ENCODE measurements around the gene SLC4A5.
"Not testable (repeated sequence)": the region's sequence is repeated elsewhere in the genome, so short reads cannot be mapped to it uniquely, and the experiment has no call there.

SLC4A5 gene

GRCh38 chr2:74223941-74224770 lies 119.1 kb downstream of the SLC4A5 start:
- no peak for DNase-seq (ENCODE audit: low read depth)
- H3K4me3 ChIP-seq (ENCODE audit: low read depth, low read length), result no peak overlapping the region
- TF ChIP-seq, protein P1, sequence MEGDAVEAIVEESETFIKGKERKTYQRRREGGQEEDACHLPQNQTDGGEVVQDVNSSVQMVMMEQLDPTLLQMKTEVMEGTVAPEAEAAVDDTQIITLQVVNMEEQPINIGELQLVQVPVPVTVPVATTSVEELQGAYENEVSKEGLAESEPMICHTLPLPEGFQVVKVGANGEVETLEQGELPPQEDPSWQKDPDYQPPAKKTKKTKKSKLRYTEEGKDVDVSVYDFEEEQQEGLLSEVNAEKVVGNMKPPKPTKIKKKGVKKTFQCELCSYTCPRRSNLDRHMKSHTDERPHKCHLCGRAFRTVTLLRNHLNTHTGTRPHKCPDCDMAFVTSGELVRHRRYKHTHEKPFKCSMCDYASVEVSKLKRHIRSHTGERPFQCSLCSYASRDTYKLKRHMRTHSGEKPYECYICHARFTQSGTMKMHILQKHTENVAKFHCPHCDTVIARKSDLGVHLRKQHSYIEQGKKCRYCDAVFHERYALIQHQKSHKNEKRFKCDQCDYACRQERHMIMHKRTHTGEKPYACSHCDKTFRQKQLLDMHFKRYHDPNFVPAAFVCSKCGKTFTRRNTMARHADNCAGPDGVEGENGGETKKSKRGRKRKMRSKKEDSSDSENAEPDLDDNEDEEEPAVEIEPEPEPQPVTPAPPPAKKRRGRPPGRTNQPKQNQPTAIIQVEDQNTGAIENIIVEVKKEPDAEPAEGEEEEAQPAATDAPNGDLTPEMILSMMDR (IDR thresholded peaks at IDR 0.05; ENCODE audit: low read depth, low read length, missing control alignments), result no peak
- in situ Hi-C loops (cut with HindIII; ENCODE audit: low sequenced_read_pairs), result no loop called here

DNA sequence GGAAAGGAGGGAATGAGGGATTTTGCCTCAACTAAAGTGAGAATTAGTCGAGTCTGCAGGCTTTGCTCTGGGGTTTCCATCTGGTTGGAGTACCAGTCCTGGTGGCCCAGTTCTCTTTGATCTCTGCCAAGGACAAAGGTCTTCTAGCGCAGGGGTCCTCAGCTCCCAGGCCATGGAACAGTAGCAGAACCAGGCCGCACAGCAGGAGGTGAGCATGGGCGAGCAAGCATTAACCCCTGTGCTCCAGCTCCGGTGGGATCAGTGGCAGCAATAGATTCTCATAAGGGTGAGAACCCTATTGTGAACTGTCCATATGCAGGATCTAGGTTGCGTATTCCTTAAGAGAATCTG lies 120.9 kb downstream of the SLC4A5 start:
- no peak for DNase-seq (ENCODE audit: low read depth)
- in situ Hi-C loops (cut with HindIII; ENCODE audit: low sequenced_read_pairs), result no loop called here
- TF ChIP-seq, protein P1 (IDR thresholded peaks at IDR 0.05; ENCODE audit: low read depth, low read length, missing control alignments), result no peak
- no peak overlapping the region for H3K4me3 ChIP-seq (ENCODE audit: low read depth, low read length)

DNA sequence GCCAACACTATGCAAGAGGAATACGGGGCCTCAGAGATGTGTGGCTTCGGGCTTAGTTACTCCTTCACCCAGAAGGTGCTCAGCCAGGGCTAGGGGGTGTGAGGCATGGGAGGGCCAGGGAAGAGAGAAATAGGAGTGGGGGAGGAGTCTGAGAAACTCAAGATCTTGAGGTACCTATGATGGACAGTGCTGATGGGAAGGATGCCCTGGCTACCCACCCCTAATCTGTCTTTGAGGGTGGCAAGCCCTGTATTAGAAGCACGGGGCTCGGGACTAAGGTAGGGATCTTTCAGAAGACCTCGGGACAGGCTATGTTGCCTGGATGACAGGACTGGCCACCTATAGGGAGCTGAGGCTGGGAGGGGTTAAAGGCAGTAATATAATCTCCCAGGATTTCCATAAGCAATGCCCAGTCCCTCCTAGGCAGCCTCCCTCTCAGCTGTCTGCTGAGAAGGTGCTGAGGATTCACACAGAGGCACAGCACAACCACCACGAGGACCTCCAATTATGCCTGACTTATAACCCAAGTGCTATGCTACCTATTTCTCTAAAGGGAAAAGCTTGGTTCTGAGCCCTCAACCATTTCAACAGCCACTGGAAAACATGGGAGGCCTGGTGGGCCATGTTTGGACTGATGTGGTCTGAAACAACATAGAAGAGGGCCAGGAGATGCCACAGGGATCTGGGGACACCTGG lies 121.5 kb downstream of the SLC4A5 start:
- no peak for DNase-seq (ENCODE audit: low read depth)
- in situ Hi-C loops (cut with HindIII; ENCODE audit: low sequenced_read_pairs), result no loop called here
- H3K4me3 ChIP-seq (ENCODE audit: low read depth, low read length), result no peak overlapping the region
- TF ChIP-seq, protein P1 (IDR thresholded peaks at IDR 0.05; ENCODE audit: low read depth, low read length, missing control alignments), result no peak

DNA sequence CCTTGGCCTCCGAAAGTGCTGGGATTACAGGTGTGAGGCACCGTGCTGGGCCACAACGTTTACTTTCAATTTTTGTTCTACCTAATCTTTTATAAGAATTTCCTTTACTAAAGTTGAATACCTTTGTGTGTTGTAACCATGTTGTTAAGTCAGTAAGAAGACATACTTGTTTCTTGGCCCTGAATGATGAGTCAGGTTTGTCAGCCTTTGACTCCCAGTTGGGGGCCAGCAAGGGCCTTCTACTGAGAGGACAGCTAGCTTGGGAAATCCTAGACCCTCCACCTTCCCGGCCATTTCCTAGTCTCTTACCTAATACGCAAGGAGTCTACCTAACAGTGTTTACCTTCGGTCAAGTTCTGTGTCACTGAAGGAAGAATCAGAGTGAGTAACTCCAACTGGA lies 122.1 kb downstream of the SLC4A5 start:
- no peak overlapping the region for H3K4me3 ChIP-seq (ENCODE audit: low read depth, low read length)
- in situ Hi-C loops (cut with HindIII; ENCODE audit: low sequenced_read_pairs), result no loop called here
- no peak for DNase-seq (ENCODE audit: low read depth)
- TF ChIP-seq, protein P1 (IDR thresholded peaks at IDR 0.05; ENCODE audit: low read depth, low read length, missing control alignments), result no peak

DNA sequence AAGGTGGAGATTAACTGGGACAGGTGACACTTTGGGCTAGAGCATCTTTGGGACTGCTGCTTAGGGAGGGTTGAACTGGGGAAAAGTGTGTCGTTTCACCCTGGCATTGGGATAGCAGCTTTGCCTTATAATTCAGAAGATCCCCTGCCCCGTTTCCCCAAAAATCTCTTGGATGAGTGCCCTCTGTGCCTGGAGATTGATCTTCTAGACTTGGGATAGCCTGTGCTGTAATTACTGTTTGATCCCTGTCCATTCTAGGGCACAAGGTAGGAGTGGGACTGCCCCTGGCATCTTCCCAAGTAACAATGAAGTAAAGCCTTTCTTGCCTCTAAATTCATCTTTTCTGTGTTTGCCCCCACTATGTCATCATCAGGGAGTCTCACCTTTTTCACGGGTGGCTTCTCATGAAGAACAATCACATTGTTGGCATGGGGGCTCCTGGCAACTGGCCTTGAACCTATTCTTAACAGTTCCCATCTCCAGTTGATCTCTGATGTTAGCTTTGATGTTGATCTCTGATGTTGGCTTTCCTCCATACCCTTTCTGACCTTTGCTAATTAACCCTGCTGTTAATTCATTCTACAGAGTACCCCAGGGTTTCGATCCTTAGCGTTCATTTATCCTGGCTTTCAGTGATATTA lies 123.2 kb downstream of the SLC4A5 start:
- H3K4me3 ChIP-seq (ENCODE audit: low read depth, low read length), result no peak overlapping the region
- no peak for DNase-seq (ENCODE audit: low read depth)
- TF ChIP-seq, protein P1 (IDR thresholded peaks at IDR 0.05; ENCODE audit: low read depth, low read length, missing control alignments), result no peak
- in situ Hi-C loops (cut with HindIII; ENCODE audit: low sequenced_read_pairs), result no loop called here

GRCh38 chr2:74216642-74217041 lies 126.6 kb downstream of the SLC4A5 start:
- DNase-seq (ENCODE audit: low read depth), result no peak
- in situ Hi-C loops (cut with HindIII; ENCODE audit: low sequenced_read_pairs), result no loop called here

DNA sequence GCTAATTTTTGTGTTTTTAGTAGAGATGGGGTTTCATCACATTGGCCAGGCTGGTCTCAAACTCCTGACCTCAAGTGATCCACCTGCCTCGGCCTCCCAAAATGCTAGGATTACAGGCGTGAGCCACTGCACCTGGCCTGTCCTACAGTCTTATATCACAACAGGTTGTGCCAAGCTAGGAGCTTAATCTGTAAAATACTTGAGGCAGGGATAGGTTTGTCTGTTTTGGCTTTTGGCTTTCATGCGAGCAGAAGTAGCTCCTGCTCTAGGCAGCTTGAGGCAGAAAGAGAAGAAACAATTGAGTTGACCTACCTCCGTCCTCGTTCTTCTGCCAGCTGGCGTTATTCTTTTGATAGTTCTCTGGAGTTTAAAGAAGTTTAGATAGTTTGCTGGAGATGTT lies 127.4 kb downstream of the SLC4A5 start:
- H3K4me3 ChIP-seq (ENCODE audit: low read depth, low read length); in situ Hi-C loops (cut with HindIII; ENCODE audit: low sequenced_read_pairs); DNase-seq (ENCODE audit: low read depth): not testable (repeated sequence)

More at GRCh38 chr2:74216642-74217041, 126.6 kb downstream of the SLC4A5 start:
- H3K4me3 ChIP-seq (ENCODE audit: low read depth, low read length), result no peak overlapping the region
- TF ChIP-seq, protein P1 (IDR thresholded peaks at IDR 0.05; ENCODE audit: low read depth, low read length, missing control alignments), result no peak
